ENCODE data around the gene HDAC4.

The HDAC4 gene

DNA sequence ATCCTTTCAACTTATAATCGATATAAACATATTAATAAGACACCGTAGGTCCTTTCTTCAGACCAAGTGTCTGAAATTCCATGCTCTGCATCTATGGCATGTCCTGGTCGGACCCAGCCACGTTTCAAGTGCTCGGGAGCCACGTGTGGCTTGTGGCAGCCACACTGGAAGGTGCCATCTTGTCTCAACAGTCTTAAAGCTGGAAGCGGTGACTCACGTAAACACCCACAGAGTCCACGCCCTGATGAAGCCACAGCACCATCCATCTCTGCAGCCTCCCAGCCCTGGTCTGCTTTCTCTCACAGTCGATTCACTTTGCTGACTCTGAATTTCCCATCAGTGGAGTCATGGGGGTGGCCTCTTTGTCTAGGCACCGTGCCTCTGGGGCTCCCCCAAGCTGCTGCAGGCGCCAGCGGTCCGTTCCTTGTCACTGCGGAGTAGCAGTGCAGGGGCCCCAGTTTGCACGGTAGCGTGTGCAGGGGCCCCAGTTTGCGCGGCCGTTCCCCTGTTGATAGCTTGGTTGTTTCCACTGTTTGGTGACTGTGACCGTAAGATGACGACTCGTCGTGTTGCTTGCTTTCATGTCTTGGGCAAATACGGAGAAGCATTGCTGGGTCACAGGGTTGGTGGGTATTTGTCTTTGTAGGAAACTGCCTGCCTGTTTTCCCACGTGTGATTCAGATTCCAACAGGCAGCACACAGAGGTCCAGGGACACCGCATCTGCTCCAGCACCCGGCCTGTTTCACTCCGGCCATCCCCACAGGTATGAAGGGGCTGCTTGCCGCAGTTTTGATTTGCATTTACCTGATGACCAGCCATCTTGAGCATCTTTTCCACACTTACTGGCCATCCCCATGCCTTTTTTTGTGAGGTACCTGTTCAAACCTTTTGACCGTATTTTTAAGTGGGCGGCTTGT lies 240.3 kb downstream of the HDAC4 start:
- Histone ChIP-seq H3K4me3 (no peak overlapping the region), H3K27ac (no peak overlapping the region)

DNA sequence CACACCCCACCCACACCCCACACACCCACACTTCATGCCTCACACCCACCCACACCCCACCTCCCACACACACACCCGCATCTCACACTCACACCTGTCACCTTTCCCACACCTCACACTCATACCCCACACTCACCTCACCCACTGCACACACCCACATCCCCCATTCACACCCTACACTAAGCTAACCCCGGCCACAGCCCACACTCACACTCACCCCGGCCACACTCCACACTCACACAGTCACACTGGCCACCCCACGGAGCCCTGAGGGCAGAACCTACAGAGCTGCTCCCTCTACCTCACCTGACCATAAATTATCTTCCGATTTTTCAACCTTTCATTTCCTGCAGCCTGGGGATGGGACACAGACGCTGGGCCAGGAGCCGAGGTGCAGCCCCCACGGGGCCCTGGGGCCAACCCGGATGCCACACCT lies 241.3 kb downstream of the HDAC4 start:
- no peak overlapping the region for H3K4me3 ChIP-seq
- H3K27ac ChIP-seq: no peak overlapping the region

DNA sequence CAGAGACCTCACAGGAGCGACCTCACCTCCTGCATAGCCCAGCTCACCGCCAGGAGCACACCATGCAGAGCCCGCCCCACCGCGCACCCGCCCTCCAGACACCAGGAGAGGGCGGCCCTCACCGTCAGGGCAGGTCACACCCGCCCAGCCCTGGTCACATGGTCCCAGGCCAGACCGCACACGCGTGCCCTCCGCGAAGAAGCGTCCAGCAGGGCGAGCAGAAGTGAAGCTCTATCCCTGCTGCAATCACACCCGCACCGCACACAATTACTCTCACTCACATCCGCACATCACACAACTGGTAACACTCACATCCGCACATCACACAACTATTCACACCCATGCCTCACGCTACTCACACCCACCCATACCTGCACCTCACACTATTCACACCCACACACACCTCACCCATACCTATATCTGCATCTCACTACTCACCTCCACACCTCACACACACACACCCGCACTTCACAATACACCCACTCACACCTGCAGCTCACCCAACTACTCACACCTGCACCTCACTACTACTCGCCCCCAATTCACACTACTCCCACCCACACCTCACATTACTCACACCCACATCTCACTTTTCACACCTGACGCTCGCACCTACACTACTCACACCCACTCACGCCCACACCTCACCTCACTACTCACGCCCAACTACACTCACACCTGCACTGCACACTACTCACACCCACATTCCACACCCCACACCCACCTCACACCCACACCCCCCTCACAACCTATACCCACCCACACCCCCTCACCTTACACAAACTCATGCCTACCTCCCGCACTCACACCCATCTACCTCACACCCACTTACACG lies 242.0 kb downstream of the HDAC4 start:
- no peak overlapping the region for H3K4me3 ChIP-seq
- H3K27ac ChIP-seq: no peak overlapping the region

DNA sequence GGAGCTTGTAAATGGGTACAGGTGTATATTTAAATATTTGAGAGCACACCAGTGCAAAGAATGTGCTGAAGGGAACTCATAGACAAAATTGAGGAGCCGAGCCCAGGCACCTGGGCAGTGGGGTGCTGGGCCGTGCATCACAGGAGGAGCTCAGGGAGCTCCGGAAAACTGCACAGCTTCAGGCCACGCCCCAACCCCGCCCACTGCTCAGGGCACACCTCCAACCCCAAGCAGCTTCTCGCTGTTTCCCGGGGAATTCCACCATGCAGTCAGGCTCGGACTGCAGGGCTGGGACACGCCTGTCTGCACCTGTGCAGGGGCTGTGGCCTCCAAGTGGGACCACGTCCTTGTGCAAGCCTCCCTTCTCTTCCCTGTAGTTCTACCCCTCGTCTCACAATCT lies 243.0 kb downstream of the HDAC4 start:
- Histone ChIP-seq H3K27ac (no peak overlapping the region), H3K4me3 (no peak overlapping the region)

DNA sequence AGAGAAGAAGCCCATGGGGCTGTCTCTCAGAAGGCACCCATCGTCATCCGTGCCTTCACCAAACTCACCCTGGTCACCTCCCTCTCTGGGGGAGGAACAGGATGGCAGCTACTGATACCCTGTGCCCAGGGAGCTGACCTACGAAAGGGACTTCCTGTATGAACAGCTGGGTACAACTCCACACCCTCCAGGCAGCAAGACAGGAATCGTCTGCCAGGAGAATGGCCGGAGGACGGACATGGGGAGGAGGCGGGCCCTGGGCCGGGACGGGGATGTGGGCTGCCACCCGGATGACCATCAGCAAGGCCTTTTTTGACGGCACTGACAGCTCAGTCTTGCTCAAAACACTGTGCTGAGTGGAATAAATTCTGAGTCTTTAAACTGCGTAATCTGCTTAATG lies 243.6 kb downstream of the HDAC4 start:
- H3K27ac ChIP-seq: peak overlapping the region in 1 of 21 experiments; percentile 51
- H3K4me3 ChIP-seq: no peak overlapping the region

DNA sequence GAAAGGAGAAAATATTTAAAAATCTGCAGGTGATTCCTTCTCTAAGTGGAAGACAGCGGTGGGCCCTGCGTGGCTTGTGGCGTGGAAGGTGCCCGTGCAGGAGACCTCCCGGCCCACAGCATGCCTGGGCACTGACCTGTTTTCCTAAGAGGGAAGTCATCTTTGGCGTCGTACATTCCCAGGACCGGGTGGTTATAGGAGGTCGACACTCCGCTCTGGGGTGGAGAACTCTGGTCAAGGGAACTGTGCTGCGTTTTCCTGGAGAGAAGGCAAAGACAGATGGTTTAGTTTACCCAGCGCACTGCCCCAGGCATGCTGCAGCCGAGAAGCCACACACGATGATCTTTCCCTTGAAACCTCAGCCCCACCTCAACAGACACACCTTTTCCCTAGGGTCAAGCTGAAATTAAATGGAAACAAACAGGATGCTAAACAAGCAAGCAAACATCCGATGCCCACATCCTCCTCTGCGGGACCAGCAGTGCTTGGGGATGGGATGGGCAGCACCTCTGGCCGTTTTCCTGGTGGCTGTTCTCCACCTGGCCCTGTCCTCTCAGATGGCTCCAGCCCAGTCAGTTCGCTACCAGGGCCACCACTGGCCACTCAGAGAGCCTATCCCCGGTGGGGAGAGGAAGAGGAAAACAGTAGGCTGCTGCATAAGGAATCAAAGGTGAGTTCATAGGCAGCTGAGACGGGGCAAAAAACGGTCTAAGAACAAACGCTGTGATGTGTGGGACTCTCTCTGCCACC lies 244.1 kb downstream of the HDAC4 start:
- H3K27ac ChIP-seq: peak overlapping the region in 1 of 21 experiments; percentile 51
- no peak overlapping the region for H3K4me3 ChIP-seq

DNA sequence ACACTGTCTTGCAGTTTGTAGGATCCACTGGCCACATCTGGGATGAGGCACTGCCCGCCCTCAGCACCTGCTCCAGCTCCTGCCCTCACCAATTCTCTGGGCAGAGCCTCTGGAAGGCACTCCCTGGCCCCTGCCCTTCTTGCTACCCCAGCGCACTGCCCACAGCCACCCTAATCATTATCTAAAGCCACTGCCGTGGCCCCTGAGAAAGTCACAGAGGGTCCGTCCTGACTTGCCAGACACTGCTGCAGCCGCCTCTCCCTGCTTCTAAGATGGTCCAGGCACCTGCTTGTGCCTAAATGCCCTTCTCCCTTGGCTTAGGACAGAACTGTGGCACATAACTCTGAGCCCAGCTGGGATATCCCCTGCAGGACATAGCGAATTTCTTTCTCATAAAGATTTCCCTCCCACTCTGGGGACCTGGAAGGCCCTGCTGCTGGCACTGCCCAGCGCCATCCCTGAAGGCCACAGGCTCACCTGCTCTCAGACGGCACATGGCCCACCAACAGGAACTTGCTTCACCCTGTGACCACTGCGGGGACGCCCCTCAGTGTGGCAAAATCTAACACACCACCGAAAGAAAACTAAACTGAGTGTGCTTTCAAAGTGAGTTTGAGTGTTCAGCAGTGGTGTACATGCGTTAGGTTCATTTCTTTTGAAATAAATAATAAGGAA lies 244.9 kb downstream of the HDAC4 start:
- Histone ChIP-seq H3K27ac (no peak overlapping the region), H3K4me3 (no peak overlapping the region)

DNA sequence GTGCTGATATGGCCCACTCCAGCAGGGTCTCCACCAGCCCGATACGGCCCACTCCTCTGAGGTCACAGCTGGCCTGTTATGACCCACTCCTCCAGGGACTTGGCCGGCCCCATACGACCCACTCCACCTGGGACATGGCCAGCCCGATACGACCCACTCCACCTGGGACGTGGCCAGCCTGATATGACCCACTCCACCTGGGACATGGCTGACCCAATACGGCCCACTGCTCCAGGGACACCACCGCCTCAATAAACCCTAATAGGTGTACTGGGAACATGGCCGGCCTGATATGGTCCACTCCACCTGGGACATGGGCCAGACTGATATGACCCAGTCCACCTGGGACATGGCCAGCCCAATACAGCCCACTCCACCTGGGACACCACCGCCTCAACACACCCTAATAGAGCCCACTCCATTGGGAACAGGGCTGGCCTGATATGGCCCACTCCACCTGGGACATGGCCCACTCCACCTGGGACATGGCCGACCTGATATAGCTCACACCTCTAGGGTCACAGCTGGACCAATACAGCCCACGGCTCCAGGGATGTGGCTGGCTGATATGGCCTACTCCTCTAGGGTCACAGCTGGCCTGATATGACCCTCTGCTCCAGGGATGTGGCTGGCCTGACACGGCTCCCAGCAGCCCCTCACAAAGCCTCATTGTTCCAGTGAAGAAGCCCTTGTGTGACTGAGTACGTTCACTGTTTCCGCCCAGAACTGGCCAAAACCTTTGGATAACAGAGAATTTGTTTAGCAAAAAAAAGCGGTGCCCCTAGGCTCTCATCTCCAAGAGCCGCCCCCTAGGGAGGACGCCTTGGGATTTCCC lies 245.6 kb downstream of the HDAC4 start:
- Histone ChIP-seq H3K27ac (no peak overlapping the region), H3K4me3 (no peak overlapping the region)

DNA sequence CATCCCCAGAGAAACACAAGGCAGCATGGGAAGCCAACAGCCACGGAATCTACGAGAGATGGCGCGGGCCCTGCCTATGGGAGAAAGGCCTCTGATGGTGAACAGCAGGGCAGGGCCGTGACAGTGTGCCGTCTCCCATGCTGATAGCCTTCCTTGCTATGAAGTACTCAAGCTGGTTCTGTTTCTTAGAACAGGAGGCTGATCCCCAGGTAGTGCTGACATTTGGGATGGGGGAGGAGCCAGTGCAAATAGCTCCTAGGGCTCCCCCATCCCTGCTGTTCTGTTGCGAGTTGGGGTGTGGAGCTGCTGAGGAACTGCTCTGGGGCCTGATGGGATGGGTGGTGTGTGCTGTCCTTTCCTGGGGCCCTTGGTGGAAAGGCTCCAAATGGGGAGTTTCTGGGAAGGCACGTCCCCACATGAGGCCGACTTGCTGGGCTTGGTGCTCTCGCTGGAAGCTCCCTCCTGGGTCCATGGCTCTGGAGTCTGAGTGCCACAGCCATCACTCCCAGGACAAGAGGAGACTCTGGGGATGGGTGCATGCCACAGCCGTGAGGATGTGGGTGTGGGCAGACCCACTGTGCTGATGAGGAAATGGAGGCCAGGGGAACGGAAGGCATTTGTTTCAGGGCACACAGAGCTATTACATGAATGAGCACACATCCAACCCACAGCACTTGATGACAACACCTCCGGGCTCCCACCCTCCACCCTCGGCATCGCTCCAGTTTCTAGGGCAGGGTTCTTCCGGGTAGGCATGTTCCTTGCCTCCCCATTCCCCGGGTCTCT lies 246.8 kb downstream of the HDAC4 start:
- Histone ChIP-seq H3K4me3 (no peak overlapping the region), H3K27ac (peak overlapping the region in 2 of 21 experiments; percentile 17 to 29)

DNA sequence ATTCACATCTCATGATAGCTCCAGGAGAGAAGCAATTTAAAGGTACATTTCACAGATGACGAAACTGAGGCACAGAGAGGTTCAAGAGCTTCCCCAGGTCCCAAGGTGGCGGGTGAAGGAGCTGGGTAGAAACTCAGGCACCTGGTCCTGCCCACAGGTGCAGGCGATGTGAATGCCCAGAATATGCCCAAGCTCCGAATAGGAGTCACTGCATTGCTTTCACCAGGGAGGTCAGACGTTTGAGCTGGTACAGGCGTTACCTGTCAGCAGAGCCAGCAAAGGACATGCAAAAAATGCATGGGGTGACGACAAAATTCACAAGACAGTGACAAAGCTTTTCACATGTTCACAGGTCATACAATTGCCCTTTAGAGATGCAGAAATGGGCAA lies 247.9 kb downstream of the HDAC4 start:
- peak overlapping the region in 3 of 21 experiments; percentile 19 to 40 (median 22) for H3K27ac ChIP-seq

DNA sequence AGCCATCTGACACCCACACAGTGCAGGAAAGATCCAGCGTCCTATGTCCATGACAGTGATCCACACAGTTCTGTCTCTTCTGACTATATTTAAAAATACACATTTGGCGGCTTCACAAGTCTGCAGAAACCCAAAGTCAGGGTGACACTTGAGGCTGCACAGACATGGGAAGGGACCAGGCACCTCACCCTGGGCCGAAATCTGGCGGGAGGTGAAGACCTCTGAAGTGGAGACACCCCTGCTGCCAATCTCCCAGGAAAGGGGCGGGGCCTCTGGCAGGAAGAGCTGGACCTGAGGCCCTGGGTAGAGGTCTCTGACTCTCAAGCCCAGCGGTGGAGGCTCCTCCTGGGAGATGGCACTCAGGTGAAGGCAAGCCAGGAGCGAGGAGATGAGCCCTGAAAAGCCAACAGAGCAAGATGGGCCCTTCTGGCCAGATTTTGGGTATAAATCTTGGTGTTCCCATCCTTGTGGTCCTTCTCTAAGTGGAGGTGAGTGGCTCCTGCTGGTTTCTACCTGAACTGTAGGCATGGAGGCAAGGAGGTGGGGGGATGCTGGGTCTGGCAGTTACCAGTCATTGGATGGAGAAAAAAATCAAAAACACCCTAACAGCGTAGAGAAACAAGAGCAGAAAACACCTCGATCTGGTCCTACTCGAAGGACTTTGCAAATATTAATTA lies 248.4 kb downstream of the HDAC4 start:
- H3K27ac ChIP-seq: peak overlapping the region in 14 of 21 experiments; percentile 17 to 55 (median 40)
- no peak overlapping the region for H3K4me3 ChIP-seq

More for the DNA sequence above, 247.9 kb downstream of the HDAC4 start:
- no peak overlapping the region for H3K4me3 ChIP-seq

DNA sequence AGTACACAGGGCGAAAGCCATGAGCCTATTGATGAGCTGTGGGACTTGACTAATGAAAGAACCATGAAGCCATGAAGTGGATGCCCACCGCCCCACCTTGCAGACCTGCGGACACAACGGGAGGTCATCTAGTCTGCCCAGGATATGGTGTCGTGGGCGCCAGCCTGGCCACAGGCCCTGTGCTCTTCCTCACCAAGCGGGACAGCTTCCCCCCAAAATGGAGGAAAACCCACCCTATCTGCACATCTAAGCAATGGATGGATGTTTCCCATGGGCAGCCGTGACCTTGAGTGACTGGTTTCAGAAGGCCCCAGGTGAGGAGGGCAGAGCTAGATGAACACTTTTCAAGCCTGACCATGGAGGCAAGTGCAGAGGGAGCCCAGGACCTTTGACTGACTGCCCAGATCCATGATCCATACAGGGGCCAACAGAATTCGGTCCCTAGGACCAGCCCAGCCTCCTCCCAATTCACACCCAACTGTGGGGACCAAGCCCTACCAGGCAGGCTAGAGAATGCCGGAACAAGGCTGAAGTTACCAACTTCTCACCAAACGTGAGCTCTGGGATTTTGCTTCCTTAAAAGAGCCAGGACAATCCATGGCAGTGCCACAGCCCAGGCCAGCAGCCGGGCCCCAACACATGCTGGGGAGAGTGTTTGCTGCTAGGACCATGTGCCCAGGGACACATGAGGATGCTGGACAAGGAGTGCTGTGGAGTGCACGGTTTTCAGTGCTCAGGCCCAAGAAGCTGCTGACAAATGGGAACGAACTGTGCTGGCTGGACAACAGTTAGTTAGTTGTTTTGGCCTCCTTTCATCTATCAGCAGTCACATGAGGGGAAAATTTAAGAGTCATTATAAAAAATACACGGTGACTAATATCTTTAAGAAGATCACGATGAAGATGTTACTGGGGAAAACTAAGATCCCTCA lies 249.4 kb downstream of the HDAC4 start:
- H3K4me3 ChIP-seq: no peak overlapping the region
- peak overlapping the region in 15 of 21 experiments; percentile 9 to 61 (median 40) for H3K27ac ChIP-seq

DNA sequence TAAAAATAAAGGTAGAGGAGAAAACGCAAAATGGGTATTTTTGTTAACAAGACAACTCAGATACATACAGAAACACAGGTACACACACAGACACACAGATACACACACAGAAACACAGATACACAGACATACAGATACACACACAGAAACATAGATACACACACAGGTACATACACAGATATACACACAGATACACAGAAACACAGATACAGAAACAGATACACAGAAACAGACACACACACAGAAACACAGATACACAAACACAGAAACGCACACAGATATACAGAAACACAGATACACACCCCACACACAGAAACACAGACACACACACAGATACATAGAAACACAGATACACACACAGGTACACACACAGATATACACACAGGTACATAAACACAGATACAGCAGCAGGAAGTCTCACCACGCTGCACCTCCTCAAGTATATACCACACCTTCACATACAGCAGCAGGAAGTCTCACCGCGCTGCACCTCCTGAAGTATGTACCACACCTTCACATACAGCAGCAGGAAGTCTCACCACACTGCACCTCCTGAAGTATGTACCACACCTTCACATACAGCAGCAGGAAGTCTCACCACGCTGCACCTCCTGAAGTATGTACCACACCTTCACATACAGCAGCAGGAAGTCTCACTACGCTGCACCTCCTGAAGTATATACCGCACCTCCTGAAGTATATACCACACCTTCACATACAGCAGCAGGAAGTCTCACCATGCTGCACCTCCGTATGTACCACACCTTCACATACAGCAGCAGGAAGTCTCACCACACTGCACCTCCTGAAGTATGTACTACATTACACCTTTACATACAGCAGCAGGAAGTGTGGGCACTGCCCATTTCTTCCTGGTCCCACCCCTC lies 250.5 kb downstream of the HDAC4 start:
- peak overlapping the region in 10 of 21 experiments; percentile 2 to 61 (median 26) for H3K27ac ChIP-seq

DNA sequence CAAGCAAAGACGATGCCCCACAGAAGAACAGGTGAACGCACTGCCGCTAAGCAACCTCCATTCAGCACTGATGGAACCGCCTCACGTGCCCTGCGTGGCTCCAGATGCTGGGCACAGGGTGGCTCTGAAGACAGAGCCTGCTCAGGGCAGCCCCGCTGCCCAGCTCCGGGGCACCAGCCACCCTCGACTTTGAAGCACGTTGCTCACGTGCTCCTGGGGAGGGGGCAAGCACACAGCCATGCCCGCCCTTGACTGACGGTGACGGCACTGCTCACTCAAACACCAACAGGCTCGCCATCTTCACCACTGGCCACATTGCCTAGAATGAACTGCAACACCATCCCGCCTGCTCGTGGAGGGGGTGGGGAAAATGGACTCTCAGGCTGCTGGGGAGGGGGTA lies 251.3 kb downstream of the HDAC4 start:
- Histone ChIP-seq H3K27ac (no peak overlapping the region), H3K4me3 (no peak overlapping the region)

More for the DNA sequence above, 250.5 kb downstream of the HDAC4 start:
- H3K4me3 ChIP-seq: no peak overlapping the region

Measured in skin epidermis (tissue), 12 donors.